Esophagus squamous epithelium (tissue), 4 donors: ENCODE measurements around the gene SUDS3.

ENCODE experiments used
- CTCF ChIP-seq, 6 experiments: fragments of 450-650 bp in 4 of 6; fragments of 200-600 bp in 2 of 6; sonication (generic) in 2 of 6; IDR thresholded peaks; one replicate each; pipeline ENCODE4 v1.5.1; 2016 to 2019; ENCODE audit warnings: antibody characterized with exemption in 6 of 6, mild to moderate bottlenecking in 4 of 6, moderate library complexity in 4 of 6
- POLR2A ChIP-seq, 4 donors: fragments of 450-650 bp; IDR thresholded peaks; one replicate each; pipeline ENCODE4 v1.6.1; 2017; ENCODE audit warnings: antibody characterized with exemption in 4 of 4, mild to moderate bottlenecking in 4 of 4, moderate library complexity in 3 of 4

GRCh38 chr12:118397708-118398440 is 21.5 kb downstream of the SUDS3 start:
- TF ChIP-seq CTCF (IDR thresholded peaks at IDR 0.05) (no peak), POLR2A (IDR thresholded peaks at IDR 0.05) (no peak)
